Measurements from ENCODE around the gene TRIM45.

TRIM45 gene

GRCh38 chr1:117096951-117097408 is 24.6 kb downstream of the TRIM45 start:
- Histone ChIP-seq H3K27me3 (replicated peaks; ENCODE audit: control insufficient read depth, insufficient read depth, low read length) (no peaks in the 10 kb centered on the region), H3K36me3 (ENCODE audit: control insufficient read depth, insufficient read depth, low read length) (peaks cover 40% of the 10 kb centered on the region), H3K4me3 (replicated peaks; ENCODE audit: low read depth, low read length) (no peak overlapping the region)
- TF ChIP-seq CTCF (IDR thresholded peaks at IDR 0.05; ENCODE audit: insufficient read depth, low read length, poor library complexity, severe bottlenecking) = no peak
- no peak for DNase-seq (ENCODE audit: extremely low read depth, insufficient read length)

- Histone ChIP-seq H3K36me3 (ENCODE audit: control insufficient read depth, insufficient read depth, low read length) (peaks cover 40% of the 10 kb centered on the region), H3K4me3 (replicated peaks; ENCODE audit: low read depth, low read length) (no peak overlapping the region), H3K27me3 (replicated peaks; ENCODE audit: control insufficient read depth, insufficient read depth, low read length) (no peaks in the 10 kb centered on the region)
- TF ChIP-seq CTCF (IDR thresholded peaks at IDR 0.05; ENCODE audit: insufficient read depth, low read length, poor library complexity, severe bottlenecking) = no peak
- no peak for DNase-seq (ENCODE audit: extremely low read depth, insufficient read length)
These were observed 26.5 kb downstream of the TRIM45 start for GRCh38 chr1:117094841-117095604.

- H3K36me3 ChIP-seq (ENCODE audit: control insufficient read depth, insufficient read depth, low read length) = peaks cover 39% of the 10 kb centered on the region
- TF ChIP-seq CTCF (IDR thresholded peaks at IDR 0.05; ENCODE audit: insufficient read depth, low read length, poor library complexity, severe bottlenecking) = peak; percentile 34
- DNase-seq (ENCODE audit: extremely low read depth, insufficient read length) = no peak
- H3K4me3 ChIP-seq (replicated peaks; ENCODE audit: low read depth, low read length) = no peak overlapping the region
- no peaks in the 10 kb centered on the region for H3K27me3 ChIP-seq (replicated peaks; ENCODE audit: control insufficient read depth, insufficient read depth, low read length)
These were observed 27.5 kb downstream of the TRIM45 start for GRCh38 chr1:117093870-117094621.

- no peak for TF ChIP-seq CTCF (IDR thresholded peaks at IDR 0.05; ENCODE audit: insufficient read depth, low read length, poor library complexity, severe bottlenecking)
- no peak for DNase-seq (ENCODE audit: extremely low read depth, insufficient read length)
- Histone ChIP-seq H3K36me3 (ENCODE audit: control insufficient read depth, insufficient read depth, low read length) (peaks cover 39% of the 10 kb centered on the region), H3K4me3 (replicated peaks; ENCODE audit: low read depth, low read length) (no peak overlapping the region), H3K27me3 (replicated peaks; ENCODE audit: control insufficient read depth, insufficient read depth, low read length) (no peaks in the 10 kb centered on the region)
These were observed 28.4 kb downstream of the TRIM45 start for GRCh38 chr1:117093091-117093534.

GRCh38 chr1:117092594-117092993 is 29.0 kb downstream of the TRIM45 start:
- no peak for TF ChIP-seq CTCF (IDR thresholded peaks at IDR 0.05; ENCODE audit: insufficient read depth, low read length, poor library complexity, severe bottlenecking)
- Histone ChIP-seq H3K36me3 (ENCODE audit: control insufficient read depth, insufficient read depth, low read length) (peaks cover 39% of the 10 kb centered on the region), H3K27me3 (replicated peaks; ENCODE audit: control insufficient read depth, insufficient read depth, low read length) (no peaks in the 10 kb centered on the region), H3K4me3 (replicated peaks; ENCODE audit: low read depth, low read length) (no peak overlapping the region)
- DNase-seq (ENCODE audit: extremely low read depth, insufficient read length) = no peak

Measured in GM06990 (cell line).